ENCODE measurements around the gene RAPGEF2. TPM values are rescaled to one million over a fixed set of nuclear protein-coding genes. Genes with fewer than 3 reads are reported as not detected.

Gene RAPGEF2
- total and polyA plus RNA-seq, 2 of the 8 experiments (the other 6 are each of a cell fraction or from before 2014, with no cell fraction given) = 24.4 to 48.6 TPM

DNA sequence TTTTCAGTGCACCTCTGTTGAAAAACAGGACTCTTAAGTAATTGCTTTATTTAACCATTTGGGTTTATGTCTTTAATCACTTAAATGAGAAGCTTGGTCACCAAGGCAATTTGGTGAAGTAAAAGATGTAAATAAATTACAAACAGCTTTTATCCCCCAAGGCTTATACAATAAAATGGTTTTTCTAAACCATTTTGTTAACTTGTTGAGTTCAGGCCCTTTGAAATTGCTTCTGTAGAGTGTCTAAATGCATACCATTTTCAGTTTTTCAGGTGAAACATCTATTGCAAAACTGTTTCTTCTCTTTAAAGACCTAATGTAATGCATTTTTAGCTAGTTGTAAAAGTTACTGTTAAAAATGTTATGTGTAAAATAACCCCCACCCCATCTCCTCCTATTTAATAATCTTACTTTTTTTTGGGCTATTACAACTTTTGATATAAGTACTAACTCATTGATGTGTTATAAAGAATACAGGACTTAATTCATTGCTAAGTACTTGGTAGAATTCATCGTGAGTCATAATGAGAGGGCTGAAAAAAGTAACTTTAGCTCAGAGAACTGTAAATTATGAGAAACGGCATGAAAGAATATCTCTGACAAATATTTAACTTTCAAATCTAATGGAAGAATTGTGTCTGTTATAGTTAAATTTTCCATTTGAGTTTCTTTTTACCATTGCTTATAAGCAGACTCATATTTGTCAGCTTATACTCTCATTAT, 4.5 kb downstream of the RAPGEF2 start (continued):
- TF ChIP-seq SUZ12 (IDR thresholded peaks at IDR 0.05; ENCODE audit: low read length) (no peak), RAD21 (IDR thresholded peaks at IDR 0.05 in 1 of 2, conservative IDR thresholded peaks at IDR 0.05 in 1 of 2; ENCODE audit: low read depth in 2 of 2, low read length in 2 of 2) (no peak), NRF1 (IDR thresholded peaks at IDR 0.05; ENCODE audit: low read depth, low read length) (no peak)

All from H1 (cell line).